22Rv1 (cell line): Measurements from ENCODE around the gene ISM1.

Experiments
- H3K27ac ChIP-seq: fragments of 450-650 bp; 2 replicates; pipeline ENCODE4 v1.5.1; 2017
- ZFX ChIP-seq: fragments of 450-650 bp; IDR thresholded peaks from 2 replicates; pipeline ENCODE4 v1.6.1; 2017; ENCODE audit warnings: antibody characterized with exemption, borderline replicate concordance
- TF ChIP-seq, protein P1 (sequence below): fragments of 450-650 bp; IDR thresholded peaks from 2 replicates; pipeline ENCODE4 v1.5.1; 2017; ENCODE audit warnings: mild to moderate bottlenecking

Gene ISM1

DNA sequence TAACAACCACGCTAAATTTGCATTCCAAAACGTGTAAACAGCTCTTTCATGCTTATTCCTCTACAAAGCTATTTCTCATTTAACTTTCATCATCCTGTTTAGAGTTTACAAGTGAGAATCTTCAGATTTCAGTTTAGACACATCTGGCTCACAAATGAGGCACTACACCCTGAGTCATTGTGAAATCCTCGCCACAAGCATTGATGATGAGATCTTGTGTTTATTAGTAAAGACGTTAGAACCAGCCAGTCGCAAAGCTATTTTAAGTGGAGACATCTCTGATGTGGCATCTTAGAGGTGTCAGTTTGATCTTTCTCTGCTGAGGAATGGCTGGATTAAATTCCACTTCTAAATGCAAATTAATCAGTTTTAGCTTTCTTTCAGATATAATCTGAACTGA, 8.3 kb upstream of the ISM1 start:
- no peak overlapping the region for H3K27ac ChIP-seq
- no peak for TF ChIP-seq ZFX
- TF ChIP-seq, protein P1, sequence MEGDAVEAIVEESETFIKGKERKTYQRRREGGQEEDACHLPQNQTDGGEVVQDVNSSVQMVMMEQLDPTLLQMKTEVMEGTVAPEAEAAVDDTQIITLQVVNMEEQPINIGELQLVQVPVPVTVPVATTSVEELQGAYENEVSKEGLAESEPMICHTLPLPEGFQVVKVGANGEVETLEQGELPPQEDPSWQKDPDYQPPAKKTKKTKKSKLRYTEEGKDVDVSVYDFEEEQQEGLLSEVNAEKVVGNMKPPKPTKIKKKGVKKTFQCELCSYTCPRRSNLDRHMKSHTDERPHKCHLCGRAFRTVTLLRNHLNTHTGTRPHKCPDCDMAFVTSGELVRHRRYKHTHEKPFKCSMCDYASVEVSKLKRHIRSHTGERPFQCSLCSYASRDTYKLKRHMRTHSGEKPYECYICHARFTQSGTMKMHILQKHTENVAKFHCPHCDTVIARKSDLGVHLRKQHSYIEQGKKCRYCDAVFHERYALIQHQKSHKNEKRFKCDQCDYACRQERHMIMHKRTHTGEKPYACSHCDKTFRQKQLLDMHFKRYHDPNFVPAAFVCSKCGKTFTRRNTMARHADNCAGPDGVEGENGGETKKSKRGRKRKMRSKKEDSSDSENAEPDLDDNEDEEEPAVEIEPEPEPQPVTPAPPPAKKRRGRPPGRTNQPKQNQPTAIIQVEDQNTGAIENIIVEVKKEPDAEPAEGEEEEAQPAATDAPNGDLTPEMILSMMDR, result no peak

DNA sequence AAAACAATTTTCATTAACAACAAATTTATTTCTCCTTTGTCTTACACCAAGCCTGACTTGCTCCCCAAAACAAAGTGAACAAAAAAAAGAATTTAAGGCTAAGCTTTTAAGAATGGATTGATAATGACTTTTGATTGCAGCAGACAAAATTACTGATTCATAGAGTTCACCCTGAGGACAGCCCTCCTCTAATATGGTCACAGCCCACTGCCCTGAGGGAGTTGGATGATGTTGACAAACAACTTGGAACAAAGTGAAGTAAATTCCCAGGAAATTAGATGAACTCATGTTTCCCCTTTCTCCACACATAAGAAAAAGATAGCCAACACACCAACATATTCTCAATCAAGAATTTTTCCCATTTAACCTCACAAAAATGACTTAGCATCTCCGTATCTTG, 7.7 kb upstream of the ISM1 start:
- TF ChIP-seq, protein P1, result no peak
- no peak for TF ChIP-seq ZFX
- no peak overlapping the region for H3K27ac ChIP-seq

DNA sequence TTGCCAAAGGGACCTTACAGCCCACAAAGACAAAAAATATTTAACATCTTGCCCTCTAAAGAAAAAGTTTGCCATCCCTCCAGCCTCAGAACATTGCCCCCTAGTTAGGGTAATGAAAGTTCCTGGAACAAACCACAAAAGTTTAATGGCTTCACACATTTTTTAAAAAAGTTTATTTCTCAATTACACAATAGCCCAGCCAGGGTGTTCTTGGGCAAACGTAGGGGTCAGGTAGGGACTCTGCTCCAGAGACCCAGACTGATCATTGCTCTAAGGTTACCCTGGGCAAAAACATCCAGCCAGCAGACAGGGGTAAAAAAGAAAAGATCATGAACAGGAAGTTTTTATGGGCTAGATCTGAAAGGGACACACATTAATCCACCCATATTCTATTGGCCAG, 4.5 kb upstream of the ISM1 start:
- no peak overlapping the region for H3K27ac ChIP-seq
- TF ChIP-seq, protein P1, result no peak
- TF ChIP-seq ZFX, result no peak

DNA sequence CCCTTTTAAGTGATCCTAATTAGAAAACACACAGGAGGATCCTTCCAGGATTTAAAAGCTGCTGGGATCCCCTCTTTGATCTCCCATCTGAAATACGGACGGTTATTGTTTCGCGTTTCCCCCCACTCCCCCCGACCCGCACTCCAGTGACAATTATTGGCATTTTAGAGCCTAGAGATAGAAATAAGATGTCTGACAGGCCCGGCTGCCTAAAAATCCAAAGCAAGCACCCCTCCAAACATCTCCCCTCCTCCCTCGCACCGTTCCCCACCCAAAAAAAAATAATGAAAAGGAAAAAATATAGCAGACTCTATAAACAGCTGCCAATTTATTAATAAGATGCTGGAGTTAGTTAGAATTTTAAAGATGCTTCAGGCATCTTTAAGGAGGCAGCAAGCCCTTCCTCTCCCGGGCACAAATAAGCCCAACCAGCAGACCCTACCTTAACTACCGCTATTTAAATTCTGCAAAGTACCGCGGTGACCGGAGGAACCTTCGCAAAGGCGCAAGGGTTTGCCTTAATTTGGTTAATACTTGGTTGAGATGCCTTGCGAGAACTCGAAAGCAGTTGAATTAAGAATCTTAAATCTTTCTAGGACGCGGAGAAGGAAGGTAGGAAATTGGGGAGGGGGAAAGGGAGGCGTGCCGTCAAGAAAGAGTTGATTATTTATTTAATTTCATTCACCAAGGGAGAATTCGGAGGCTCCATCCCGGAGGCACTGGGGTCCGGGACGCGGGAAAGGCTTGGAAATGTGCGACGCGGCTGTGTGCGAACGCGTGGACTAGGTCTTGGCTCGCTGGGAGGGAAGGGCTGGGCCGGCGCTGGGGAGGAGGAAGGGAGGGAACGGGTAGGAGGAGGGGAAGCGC, 1.5 kb upstream of the ISM1 start:
- no peak for TF ChIP-seq ZFX
- TF ChIP-seq, protein P1, result no peak
- no peak overlapping the region for H3K27ac ChIP-seq

DNA sequence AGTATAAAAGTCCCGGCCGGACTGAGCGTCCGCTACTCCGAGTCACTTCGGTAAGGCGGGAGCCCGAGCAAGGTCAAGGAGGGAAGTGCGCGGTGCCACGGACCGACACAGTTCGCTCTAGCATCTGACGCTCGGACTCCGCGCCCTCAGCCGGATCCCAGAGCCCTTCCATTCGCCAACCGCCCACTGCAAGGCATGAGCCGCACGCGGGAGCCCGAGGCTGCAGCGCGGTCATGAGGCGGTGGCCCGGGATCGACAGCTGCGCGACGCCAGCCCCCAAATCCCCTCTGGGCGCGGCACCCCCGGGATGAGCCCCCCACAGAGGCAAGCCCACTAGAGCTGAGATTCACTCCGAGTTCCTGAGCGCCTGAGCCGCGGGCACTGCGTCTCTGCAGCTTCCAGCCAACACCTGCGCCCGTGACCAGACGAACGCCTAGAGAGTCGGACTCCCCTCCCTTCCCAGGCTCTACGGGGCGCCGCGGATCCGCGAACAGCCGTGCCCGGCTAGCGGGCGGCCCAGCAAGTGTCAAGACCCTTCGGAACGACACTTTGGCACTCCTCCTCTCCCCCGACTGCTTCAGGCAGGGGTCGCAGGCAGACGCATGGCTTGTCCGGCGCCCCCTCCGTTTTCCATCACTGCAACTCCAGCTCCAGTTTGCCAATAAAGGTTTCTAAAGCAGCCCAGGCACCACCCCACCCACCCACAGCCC, 725 bp upstream of the ISM1 start:
- H3K27ac ChIP-seq, result no peak overlapping the region
- TF ChIP-seq, protein P1, result no peak
- TF ChIP-seq ZFX, result no peak

DNA sequence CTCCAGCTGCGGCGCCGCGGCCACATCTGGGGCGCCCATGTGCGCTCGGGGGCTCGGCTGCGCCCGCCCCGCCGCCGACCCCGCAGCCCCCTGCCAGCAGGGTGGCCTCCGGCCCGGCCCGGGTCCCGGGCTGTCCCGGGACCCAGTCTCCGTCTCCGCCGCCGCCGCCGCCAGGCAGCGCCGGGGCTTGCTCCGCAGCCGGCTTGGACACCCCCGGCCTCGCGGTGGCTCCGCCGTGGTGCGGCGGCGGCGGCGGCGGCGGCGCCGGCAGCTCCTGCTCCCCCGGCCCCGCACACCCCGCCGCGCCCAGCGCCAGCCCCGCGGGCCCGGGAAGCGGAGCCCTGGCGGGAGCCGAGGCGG, 219 bp downstream of the ISM1 start:
- H3K27ac ChIP-seq, result no peak overlapping the region
- TF ChIP-seq, protein P1, result no peak
- no peak for TF ChIP-seq ZFX
